Endothelial cell of umbilical vein (primary cell): ENCODE measurements around the gene NRXN3. TPM values are rescaled to one million over a fixed set of nuclear protein-coding genes. Genes with fewer than 3 reads are reported as not detected.

Source experiments
- BruUV-seq: library from RNA; stranded (reverse); fragments of 400-500 nt; replicated peaks from 2 replicates; lab custom pipeline; 2021; lab: Mats Ljungman, UMichigan
- CTCF ChIA-PET: fragments of 300-600, 350-600 bp; sonication (Branson Sonifier 250); formaldehyde crosslinking; loops from one replicate; lab custom pipeline; 2021; ENCODE audit warnings: antibody characterized with exemption, inconsistent platforms; lab: Charles Lee
- POLR2A ChIA-PET: fragments of 300-600, 350-600 bp; sonication (Branson Sonifier 250); formaldehyde crosslinking; loops from one replicate; lab custom pipeline; 2021; ENCODE audit warnings: antibody characterized with exemption, inconsistent platforms; lab: Charles Lee
- DNase-seq: peaks from one replicate; pipeline ENCODE4 v3.0.0-alpha.2; 2011; ENCODE audit warnings: low read depth, low spot score
- FAIRE-seq: peaks from 2 replicates; lab custom pipeline; 2011; peaks lifted over from hg19 to GRCh38; lab: Jason Lieb, UNC
- H2AFZ ChIP-seq: 2 replicates; pipeline ENCODE4 v1.6.0; 2012; ENCODE audit warnings: low read depth, low read length, control low read depth, inconsistent platforms
- H3K27ac ChIP-seq: 2 replicates; pipeline ENCODE4 v1.5.1; 2011; ENCODE audit warnings: low read depth, mild to moderate bottlenecking, control low read depth, low read length, moderate library complexity; ENCODE audit not compliant: insufficient read depth
- H3K27me3 ChIP-seq, 2 experiments: 2 replicates each; pipeline versions ENCODE4 v1.6.0 to v1.6.1; 2011; ENCODE audit warnings: low read length in 2 of 2, mixed read lengths in 1 of 2; ENCODE audit not compliant: control insufficient read depth in 2 of 2, insufficient read depth in 2 of 2
- H3K36me3 ChIP-seq, 2 experiments: 2 replicates in 1 of 2; 3 replicates in 1 of 2; pipeline ENCODE4 v1.5.1; 2011; ENCODE audit warnings: low read length in 2 of 2, mild to moderate bottlenecking in 1 of 2, moderate library complexity in 1 of 2; ENCODE audit not compliant: control insufficient read depth in 2 of 2, insufficient read depth in 2 of 2; ENCODE audit errors: extremely low read depth in 1 of 2
- H3K4me1 ChIP-seq: 3 replicates; pipeline ENCODE4 v1.5.1; 2011; ENCODE audit warnings: mild to moderate bottlenecking, low read length; ENCODE audit not compliant: control insufficient read depth, insufficient read depth; ENCODE audit errors: extremely low read depth
- H3K4me2 ChIP-seq: 2 replicates; pipeline ENCODE4 v1.6.1; 2011; ENCODE audit warnings: low read length, control low read depth, mixed read lengths; ENCODE audit not compliant: insufficient read depth
- H3K4me3 ChIP-seq, 3 experiments: fragments of 200-600 bp in 1 of 3; sonication (generic), shearing (Covaris generic) in 1 of 3; replicated peaks in 1 of 3; 2 replicates each; pipeline ENCODE4 v1.5.1; 2011 to 2016; ENCODE audit warnings: control low read depth in 3 of 3, low read length in 3 of 3, mild to moderate bottlenecking in 2 of 3, inconsistent platforms in 1 of 3, low read depth in 1 of 3, moderate library complexity in 1 of 3; ENCODE audit not compliant: insufficient read depth in 1 of 3
- H3K79me2 ChIP-seq: 2 replicates; pipeline ENCODE4 v1.6.0; 2012; ENCODE audit warnings: low read length, inconsistent platforms; ENCODE audit not compliant: control insufficient read depth, insufficient read depth
- H3K9ac ChIP-seq: replicated peaks from 2 replicates; pipeline ENCODE3; 2011; ENCODE audit warnings: low read length, control low read depth; ENCODE audit not compliant: insufficient read depth; ENCODE audit errors: extremely low read depth
- H3K9me1 ChIP-seq: replicated peaks from 3 replicates; pipeline ENCODE4 v1.6.0; 2011; ENCODE audit warnings: mild to moderate bottlenecking, low read length; ENCODE audit not compliant: control insufficient read depth, insufficient read depth; ENCODE audit errors: extremely low read depth
- H3K9me3 ChIP-seq: replicated peaks from 2 replicates; pipeline ENCODE4 v1.5.1; 2012; ENCODE audit warnings: low read length, inconsistent platforms; ENCODE audit not compliant: control insufficient read depth, insufficient read depth
- H4K20me1 ChIP-seq: replicated peaks from 2 replicates; pipeline ENCODE3; 2011; ENCODE audit warnings: mild to moderate bottlenecking, low read length; ENCODE audit not compliant: control insufficient read depth, insufficient read depth; ENCODE audit errors: extremely low read depth
- EZH2 ChIP-seq: IDR thresholded peaks from 2 replicates; pipeline ENCODE4 v1.6.1; 2012; ENCODE audit warnings: borderline replicate concordance, low read depth, mild to moderate bottlenecking, moderate library complexity, low read length, inconsistent platforms; ENCODE audit not compliant: severe bottlenecking
- FOS ChIP-seq: IDR thresholded peaks from 2 replicates; pipeline ENCODE4 v1.6.1; 2011; ENCODE audit warnings: mild to moderate bottlenecking, low read length, moderate library complexity, borderline replicate concordance; ENCODE audit not compliant: insufficient read depth
- GATA2 ChIP-seq: IDR thresholded peaks from 2 replicates; pipeline ENCODE4 v1.7.0; 2011; ENCODE audit warnings: low read depth, mild to moderate bottlenecking, moderate library complexity, mixed read lengths, low read length; ENCODE audit not compliant: insufficient read length, insufficient read depth
- JUN ChIP-seq: IDR thresholded peaks from 2 replicates; pipeline ENCODE4 v1.6.1; 2011; ENCODE audit warnings: borderline replicate concordance, low read depth; ENCODE audit not compliant: insufficient read length, insufficient read depth
- MYC ChIP-seq: IDR thresholded peaks from one replicate; pipeline ENCODE4 v1.6.1; 2011; ENCODE audit warnings: mild to moderate bottlenecking, low read depth, low read length
- POLR2A ChIP-seq: IDR thresholded peaks from 2 replicates; pipeline ENCODE4 v1.6.1; 2012; ENCODE audit warnings: low read depth, mild to moderate bottlenecking, control low read depth, low read length
- POLR2AphosphoS5 ChIP-seq: IDR thresholded peaks from 2 replicates; pipeline ENCODE4 v1.6.1; 2012; ENCODE audit warnings: low read depth, mild to moderate bottlenecking, control low read depth, low read length, moderate library complexity; ENCODE audit not compliant: insufficient read depth
- dilution Hi-C: fragments of 300-500 bp; cut with MboI; formaldehyde crosslinking; loops from one replicate; pipeline ENCODE4 v1.15.0; 2019; ENCODE audit warnings: low sequenced_read_pairs; ENCODE audit not compliant: extremely low pct_ligation_motif_present
- intact Hi-C: fragments of 100-400 bp; cut with micrococcal nuclease; formaldehyde crosslinking; loops from one replicate; pipeline ENCODE4 v1.10.0; 2022
- polyA plus RNA-seq, 4 experiments: library from polyadenylated mRNA; depleted of rRNA in 3 of 4; stranded (reverse) in 3 of 4; unstranded in 1 of 4; fragments of >200 nt; gene quantifications; 2 replicates each; pipeline versions ENCODE4 v1.2.1 to v1.2.3, GENCODE V29; 2011 to 2012; ENCODE audit warnings: missing spikeins in 1 of 4
- total RNA-seq: library from RNA; stranded (reverse); gene quantifications from 2 replicates; pipeline ENCODE4 v1.2.3, GENCODE V29; 2021
- TF ChIP-seq, protein P1 (sequence below): IDR thresholded peaks from 2 replicates; pipeline ENCODE4 v1.6.1; 2011; ENCODE audit not compliant: insufficient read depth, insufficient read length
- TF ChIP-seq, protein P2 (sequence below), 2 donors: IDR thresholded peaks; 1 replicate in 1 of 2; 2 replicates in 1 of 2; pipeline ENCODE4 v1.5.1; 2011; ENCODE audit warnings: low read length in 2 of 2, mild to moderate bottlenecking in 2 of 2, moderate library complexity in 2 of 2, control low read depth in 1 of 2, inconsistent platforms in 1 of 2, low read depth in 1 of 2; ENCODE audit not compliant: insufficient read depth in 1 of 2; ENCODE audit errors: extremely low read depth in 1 of 2

Gene NRXN3
- total and polyA plus RNA-seq, 2 donors (not counting 3 experiments of a cell fraction or from before 2014, with no cell fraction given) = 0.72 to 4.2 TPM

DNA sequence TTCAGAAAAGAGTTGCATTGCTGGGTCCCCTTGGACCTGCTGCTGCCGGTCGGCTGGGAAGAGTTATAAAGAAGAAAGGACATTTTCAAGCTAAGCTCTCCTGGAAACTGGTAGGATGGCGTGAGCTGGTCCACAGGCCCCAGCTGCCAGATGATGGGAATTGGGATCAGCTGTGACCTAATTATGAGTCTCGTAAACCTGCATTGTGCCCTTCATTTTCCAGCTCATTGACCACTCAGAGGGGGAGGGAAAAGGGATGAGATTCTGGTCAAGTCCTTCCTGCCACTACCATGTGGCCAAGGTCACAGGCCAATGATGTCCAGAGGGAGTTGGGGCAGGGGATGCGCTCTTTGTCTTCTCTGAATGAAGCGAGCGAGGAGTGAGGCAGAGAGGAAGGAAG is 320.9 kb downstream of the NRXN3 start:
- Histone ChIP-seq H3K79me2 (no peaks in the 10 kb centered on the region), H3K4me1 (no peaks in the 10 kb centered on the region), H4K20me1 (no peaks in the 10 kb centered on the region), H3K4me2 (no peak overlapping the region), H3K4me3 (no peak overlapping the region), H3K27ac (no peak overlapping the region), H3K9me3 (no peaks in the 10 kb centered on the region), H2AFZ (no peak overlapping the region), H3K27me3 (no peaks in the 10 kb centered on the region), H3K9ac (no peak overlapping the region), H3K36me3 (no peaks in the 10 kb centered on the region), H3K9me1 (no peaks in the 10 kb centered on the region)
- DNase-seq (no peak), FAIRE-seq (no peak)
- intact Hi-C loops (no loop called here), dilution Hi-C loops (no loop called here)
- ChIA-PET POLR2A (no interaction called here), CTCF (no interaction called here)
- no TSS peak for BruUV-seq
- TF ChIP-seq POLR2AphosphoS5 (no peak), POLR2A (no peak), GATA2 (no peak), MYC (no peak), EZH2 (no peak), JUN (no peak), FOS (no peak)
- TF ChIP-seq, protein P1, sequence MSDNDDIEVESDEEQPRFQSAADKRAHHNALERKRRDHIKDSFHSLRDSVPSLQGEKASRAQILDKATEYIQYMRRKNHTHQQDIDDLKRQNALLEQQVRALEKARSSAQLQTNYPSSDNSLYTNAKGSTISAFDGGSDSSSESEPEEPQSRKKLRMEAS = no peak
- TF ChIP-seq, protein P2, sequence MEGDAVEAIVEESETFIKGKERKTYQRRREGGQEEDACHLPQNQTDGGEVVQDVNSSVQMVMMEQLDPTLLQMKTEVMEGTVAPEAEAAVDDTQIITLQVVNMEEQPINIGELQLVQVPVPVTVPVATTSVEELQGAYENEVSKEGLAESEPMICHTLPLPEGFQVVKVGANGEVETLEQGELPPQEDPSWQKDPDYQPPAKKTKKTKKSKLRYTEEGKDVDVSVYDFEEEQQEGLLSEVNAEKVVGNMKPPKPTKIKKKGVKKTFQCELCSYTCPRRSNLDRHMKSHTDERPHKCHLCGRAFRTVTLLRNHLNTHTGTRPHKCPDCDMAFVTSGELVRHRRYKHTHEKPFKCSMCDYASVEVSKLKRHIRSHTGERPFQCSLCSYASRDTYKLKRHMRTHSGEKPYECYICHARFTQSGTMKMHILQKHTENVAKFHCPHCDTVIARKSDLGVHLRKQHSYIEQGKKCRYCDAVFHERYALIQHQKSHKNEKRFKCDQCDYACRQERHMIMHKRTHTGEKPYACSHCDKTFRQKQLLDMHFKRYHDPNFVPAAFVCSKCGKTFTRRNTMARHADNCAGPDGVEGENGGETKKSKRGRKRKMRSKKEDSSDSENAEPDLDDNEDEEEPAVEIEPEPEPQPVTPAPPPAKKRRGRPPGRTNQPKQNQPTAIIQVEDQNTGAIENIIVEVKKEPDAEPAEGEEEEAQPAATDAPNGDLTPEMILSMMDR (IDR thresholded peaks at IDR 0.05; ENCODE audit: extremely low read depth in 1 of 2, insufficient read depth in 1 of 2, low read depth in 1 of 2, low read length in 2 of 2) = no peak
